ENCODE measurements around the gene GOLGA2. TPM values are rescaled to one million over a fixed set of nuclear protein-coding genes. Genes with fewer than 3 reads are reported as not detected.

Gene GOLGA2
- total and polyA plus RNA-seq, 2 donors = 18.3 to 45.0 TPM

DNA sequence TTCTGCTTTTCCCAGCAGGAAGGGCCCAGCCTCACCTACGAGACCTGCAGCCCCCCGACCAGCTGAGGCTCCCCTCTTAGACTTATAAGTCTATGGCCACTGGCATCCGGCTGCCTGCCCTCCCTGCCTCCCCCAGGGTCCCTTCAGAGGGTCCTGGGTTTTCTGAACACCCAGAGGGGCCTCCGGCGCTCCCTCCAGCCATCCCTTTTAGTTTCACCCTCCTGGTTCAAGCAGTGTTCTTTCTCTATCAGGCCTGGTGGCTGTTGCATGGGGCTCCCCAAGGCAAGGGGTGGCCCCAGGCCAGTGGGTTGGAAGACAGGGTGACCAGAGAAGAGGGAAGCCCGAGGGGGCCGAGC is 21.8 kb downstream of the GOLGA2 start:
- Histone ChIP-seq H3K27ac (ENCODE audit: low read depth in 1 of 2, low read length in 1 of 2) (no peak overlapping the region), H3K4me1 (ENCODE audit: control insufficient read depth in 2 of 2, insufficient read depth in 2 of 2, low read length in 2 of 2) (peaks cover 11 to 19% of the 10 kb centered on the region in 2 donors), H3K36me3 (ENCODE audit: control insufficient read depth in 2 of 2, insufficient read depth in 2 of 2, low read length in 1 of 2) (peaks cover 23 to 25% of the 10 kb centered on the region in 2 donors), H3K4me3 (ENCODE audit: low read length in 2 of 2) (no peak overlapping the region), H3K27me3 (ENCODE audit: control insufficient read depth in 2 of 2, insufficient read depth in 1 of 2, low read length in 1 of 2) (peaks cover 4 to 29% of the 10 kb centered on the region in 2 donors), H3K9me3 (ENCODE audit: control insufficient read depth in 2 of 2, insufficient read depth in 1 of 2, low read length in 1 of 2) (no peaks in the 10 kb centered on the region)
- DNase-seq (ENCODE audit: low read depth in 6 of 9, low spot score in 9 of 9) = no peak
- WGBS = 97% methylated on average over 7 of the region's 7 CpGs

DNA sequence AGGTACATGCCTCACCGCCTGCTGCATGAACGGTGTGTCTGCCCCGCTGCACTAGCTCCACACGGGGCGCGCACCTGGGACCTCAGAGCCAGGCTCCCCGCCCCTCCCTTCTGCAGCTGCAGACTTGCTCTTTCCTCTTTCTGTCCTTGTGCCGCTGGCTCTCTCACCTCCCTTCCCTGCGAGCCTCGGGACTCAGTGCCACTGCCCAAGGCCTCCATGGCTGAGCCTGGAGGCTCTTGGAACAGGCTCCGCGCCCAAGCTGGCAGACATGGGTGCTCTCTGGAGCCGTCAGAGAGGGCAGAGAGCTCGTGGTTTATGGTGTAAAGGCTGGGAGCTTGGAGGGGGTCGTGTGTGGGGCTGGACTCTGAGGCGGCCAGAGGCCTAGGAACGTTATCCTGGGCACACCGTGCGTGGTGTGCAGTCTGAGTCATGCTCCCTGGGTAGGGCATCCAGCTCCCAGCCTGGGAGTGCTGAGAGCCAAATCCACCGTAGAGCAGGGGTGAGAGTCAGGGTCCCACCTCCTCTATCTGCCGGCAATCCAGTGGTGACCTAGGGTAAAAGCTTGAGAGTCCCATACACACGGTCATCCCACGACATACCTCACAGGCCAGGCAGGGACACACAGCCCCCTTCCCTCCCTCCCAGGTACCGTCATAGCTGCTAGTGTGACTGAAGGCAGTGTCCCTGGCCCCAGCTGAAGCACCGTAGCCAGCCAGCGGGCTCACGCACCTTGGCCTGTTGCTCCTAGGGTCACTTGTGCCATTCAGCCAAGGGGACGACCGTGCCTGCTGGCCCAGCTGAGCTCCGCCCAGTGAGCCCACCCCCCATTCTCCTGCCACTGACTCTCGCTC is 22.4 kb downstream of the GOLGA2 start:
- Histone ChIP-seq H3K27me3 (ENCODE audit: control insufficient read depth in 2 of 2, insufficient read depth in 1 of 2, low read length in 1 of 2) (peaks cover 5 to 29% of the 10 kb centered on the region in 2 donors), H3K9me3 (ENCODE audit: control insufficient read depth in 2 of 2, insufficient read depth in 1 of 2, low read length in 1 of 2) (no peaks in the 10 kb centered on the region), H3K4me1 (ENCODE audit: control insufficient read depth in 2 of 2, insufficient read depth in 2 of 2, low read length in 2 of 2) (peaks cover 11 to 19% of the 10 kb centered on the region in 2 donors), H3K4me3 (ENCODE audit: low read length in 2 of 2) (no peak overlapping the region), H3K36me3 (ENCODE audit: control insufficient read depth in 2 of 2, insufficient read depth in 2 of 2, low read length in 1 of 2) (peaks cover 17 to 19% of the 10 kb centered on the region in 2 donors), H3K27ac (ENCODE audit: low read depth in 1 of 2, low read length in 1 of 2) (no peak overlapping the region)
- peak in 2 of 9 donors; percentile 46 to 58 for DNase-seq (ENCODE audit: low read depth in 6 of 9, low spot score in 9 of 9)
- WGBS = 88% methylated on average over 31 of the region's 31 CpGs

DNA sequence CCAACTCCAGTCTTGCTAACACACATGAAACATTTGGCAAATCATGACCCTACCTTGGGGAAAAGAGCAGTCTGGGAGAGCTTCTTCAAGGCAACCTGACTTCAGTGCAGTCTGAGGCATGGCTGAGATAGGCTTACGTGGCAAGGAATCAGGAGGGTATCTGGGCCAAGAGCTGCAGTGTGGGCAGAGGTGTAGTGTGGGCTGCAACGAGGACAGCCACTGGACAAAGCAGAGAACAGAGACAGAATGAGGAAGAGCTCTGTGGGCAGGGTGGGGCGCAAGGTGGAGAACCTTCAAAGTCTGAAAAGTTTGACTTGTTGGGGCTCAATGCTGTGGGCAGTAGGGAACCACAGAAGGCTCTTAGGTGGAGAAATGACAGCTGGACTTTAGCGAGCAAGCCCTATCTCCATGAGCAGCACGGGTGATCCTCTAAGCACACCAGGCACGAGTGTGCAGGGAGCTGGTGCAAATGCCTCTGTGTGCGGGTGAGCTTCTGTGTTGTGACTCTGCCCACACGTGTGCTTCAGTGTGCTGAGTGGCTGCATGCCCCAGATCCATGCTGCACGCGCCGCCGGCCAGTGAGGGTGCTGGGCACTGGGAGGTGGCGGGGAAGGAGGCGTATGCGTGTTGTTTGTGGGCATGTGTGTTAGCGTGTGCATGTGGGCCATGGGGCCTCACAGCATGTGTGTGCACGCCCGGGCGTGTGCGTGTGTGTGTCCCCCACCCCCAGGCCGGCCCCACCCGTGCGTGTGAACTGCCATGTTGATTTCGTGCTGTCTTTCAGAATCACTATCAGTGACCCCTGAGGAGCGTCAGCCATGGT is 23.3 kb downstream of the GOLGA2 start:
- WGBS = 96% methylated on average over 25 of the region's 25 CpGs
- DNase-seq (ENCODE audit: low read depth in 6 of 9, low spot score in 9 of 9) = no peak
- H3K27ac ChIP-seq (ENCODE audit: low read depth in 1 of 2, low read length in 1 of 2) = no peak overlapping the region

DNA sequence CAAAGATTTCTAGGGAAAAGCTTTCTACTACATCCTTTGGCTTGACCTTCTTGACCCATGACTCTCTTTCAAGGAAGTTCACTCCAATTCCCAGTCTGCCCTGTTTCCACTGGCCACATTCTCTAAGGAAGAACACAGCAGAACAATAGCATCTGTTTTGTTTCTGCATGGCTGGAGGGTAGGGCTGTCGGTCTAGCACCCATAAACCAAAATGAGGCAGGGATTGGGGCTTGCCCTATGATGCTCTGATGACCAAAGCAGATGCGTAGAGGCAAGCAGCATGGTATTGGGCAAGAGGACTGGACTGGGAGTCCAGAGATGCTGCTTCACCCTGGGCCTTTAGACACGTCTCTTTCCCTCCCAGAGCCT is 24.1 kb downstream of the GOLGA2 start:
- WGBS = 98% methylated on average over 3 of the region's 3 CpGs
- H3K9me3 ChIP-seq (ENCODE audit: control insufficient read depth in 2 of 2, insufficient read depth in 1 of 2, low read length in 1 of 2) = no peaks in the 10 kb centered on the region
- peaks cover 7 to 31% of the 10 kb centered on the region in 2 donors for H3K27me3 ChIP-seq (ENCODE audit: control insufficient read depth in 2 of 2, insufficient read depth in 1 of 2, low read length in 1 of 2)
- no peak overlapping the region for H3K4me3 ChIP-seq (ENCODE audit: low read length in 2 of 2)
- DNase-seq (ENCODE audit: low read depth in 6 of 9, low spot score in 9 of 9) = no peak
- H3K4me1 ChIP-seq (ENCODE audit: control insufficient read depth in 2 of 2, insufficient read depth in 2 of 2, low read length in 2 of 2) = peaks cover 11 to 19% of the 10 kb centered on the region in 2 donors
- H3K36me3 ChIP-seq (ENCODE audit: control insufficient read depth in 2 of 2, insufficient read depth in 2 of 2, low read length in 1 of 2) = peaks cover under 1 to 3% of the 10 kb centered on the region in 2 donors
- no peak overlapping the region for H3K27ac ChIP-seq (ENCODE audit: low read depth in 1 of 2, low read length in 1 of 2)

More for the DNA sequence above, 23.3 kb downstream of the GOLGA2 start:
- Histone ChIP-seq H3K27me3 (ENCODE audit: control insufficient read depth in 2 of 2, insufficient read depth in 1 of 2, low read length in 1 of 2) (peaks cover 7 to 29% of the 10 kb centered on the region in 2 donors), H3K4me1 (ENCODE audit: control insufficient read depth in 2 of 2, insufficient read depth in 2 of 2, low read length in 2 of 2) (peaks cover 11 to 19% of the 10 kb centered on the region in 2 donors), H3K9me3 (ENCODE audit: control insufficient read depth in 2 of 2, insufficient read depth in 1 of 2, low read length in 1 of 2) (no peaks in the 10 kb centered on the region), H3K4me3 (ENCODE audit: low read length in 2 of 2) (no peak overlapping the region), H3K36me3 (ENCODE audit: control insufficient read depth in 2 of 2, insufficient read depth in 2 of 2, low read length in 1 of 2) (peaks cover 9 to 11% of the 10 kb centered on the region in 2 donors)

DNA sequence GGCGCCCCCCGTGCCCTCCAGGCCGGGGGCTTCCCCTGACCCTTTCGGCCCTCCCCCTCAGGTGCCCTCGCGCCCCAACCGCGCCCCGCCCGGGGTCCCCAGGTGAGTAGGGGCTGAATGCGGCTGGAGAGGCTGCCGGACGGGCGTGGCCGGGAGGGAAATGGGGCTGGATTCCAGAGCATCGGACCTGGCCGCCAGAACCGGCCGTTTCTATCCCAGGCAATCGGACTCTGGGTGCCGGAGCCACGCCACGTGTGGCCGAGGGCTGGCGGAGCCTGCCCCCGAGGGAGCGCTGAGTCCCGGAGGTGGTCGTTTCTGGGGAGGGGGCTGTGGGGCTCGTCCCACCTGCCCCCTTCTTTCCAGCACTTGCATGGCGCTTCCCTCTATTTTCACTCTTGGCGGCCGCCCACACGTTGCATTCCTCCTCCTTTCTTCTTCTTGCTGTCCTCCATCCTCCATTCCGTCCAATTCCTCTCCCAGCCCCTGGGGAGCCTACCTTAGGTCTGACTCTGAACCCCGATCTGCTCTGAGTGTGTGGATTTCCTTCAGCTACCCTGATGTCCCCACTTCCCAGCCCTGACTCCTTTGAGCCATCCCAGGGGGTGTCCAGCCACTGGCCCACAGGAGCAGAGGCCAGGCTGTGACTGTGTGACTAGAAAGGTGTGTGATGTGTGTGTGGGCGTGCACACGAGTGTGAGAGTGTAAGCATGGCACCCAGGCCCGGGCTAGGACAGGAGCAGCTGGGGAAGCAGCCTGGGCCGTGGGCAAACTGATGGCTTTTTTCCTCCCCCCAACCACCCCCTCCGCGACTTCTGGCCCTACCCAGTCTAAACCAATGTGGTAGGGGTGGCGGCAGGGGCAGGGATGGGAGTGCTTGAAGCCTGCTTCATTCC is 24.7 kb downstream of the GOLGA2 start:
- Histone ChIP-seq H3K9me3 (ENCODE audit: control insufficient read depth in 2 of 2, insufficient read depth in 1 of 2, low read length in 1 of 2) (no peaks in the 10 kb centered on the region), H3K27ac (ENCODE audit: low read depth in 1 of 2, low read length in 1 of 2) (no peak overlapping the region), H3K27me3 (ENCODE audit: control insufficient read depth in 2 of 2, insufficient read depth in 1 of 2, low read length in 1 of 2) (peaks cover 7 to 34% of the 10 kb centered on the region in 2 donors), H3K36me3 (ENCODE audit: control insufficient read depth in 2 of 2, insufficient read depth in 2 of 2, low read length in 1 of 2) (peaks cover 0 to 3% of the 10 kb centered on the region in 2 donors), H3K4me3 (ENCODE audit: low read length in 2 of 2) (peak overlapping the region in 1 of 2 donors; percentile 46), H3K4me1 (ENCODE audit: control insufficient read depth in 2 of 2, insufficient read depth in 2 of 2, low read length in 2 of 2) (peaks cover 11 to 23% of the 10 kb centered on the region in 2 donors)
- 34% methylated on average over 43 of the region's 43 CpGs for WGBS
- no peak for DNase-seq (ENCODE audit: low read depth in 6 of 9, low spot score in 9 of 9)

DNA sequence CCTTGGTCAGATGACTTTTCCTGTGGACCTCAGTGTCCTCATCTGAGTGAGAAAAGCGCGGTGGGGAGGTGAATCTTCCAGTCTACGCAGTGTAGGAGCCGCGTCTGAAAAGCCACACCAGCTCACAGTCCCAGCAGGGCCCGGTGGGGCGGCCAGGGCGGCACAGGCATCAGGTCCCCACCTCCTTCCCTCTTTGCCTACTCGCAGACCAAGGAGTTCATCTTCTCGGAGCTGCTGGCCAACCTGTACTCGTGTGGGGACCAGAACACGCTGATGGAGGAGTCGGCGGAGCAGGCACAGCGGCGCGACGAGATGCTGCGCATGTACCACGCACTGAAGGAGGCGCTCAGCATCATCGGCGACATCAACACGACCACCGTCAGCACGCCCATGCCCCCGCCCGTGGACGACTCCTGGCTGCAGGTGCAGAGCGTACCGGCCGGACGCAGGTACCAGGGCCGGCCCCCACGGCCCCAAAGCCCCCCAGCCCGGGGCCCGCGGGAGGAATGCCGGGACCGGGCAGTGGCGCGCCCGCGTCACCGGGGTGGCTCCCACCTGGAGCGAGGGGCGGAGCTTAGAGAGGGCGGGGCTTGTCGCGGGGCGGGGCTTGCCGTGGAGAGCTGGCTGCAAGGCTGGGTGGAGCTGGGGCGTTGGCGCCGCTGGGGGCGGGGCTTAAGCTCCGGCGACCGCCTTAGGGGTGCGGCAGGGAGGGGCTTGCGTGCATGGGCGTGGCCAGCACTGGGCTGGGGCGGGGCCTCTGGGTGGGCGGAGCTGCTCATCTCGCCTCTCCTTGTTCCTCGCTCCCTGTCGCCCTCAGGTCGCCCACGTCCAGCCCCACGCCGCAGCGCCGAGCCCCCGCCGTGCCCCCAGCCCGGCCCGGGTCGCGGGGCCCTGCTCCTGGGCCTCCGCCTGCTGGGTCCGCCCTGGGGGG is 25.6 kb downstream of the GOLGA2 start:
- Histone ChIP-seq H3K4me3 (ENCODE audit: low read length in 2 of 2) (peak overlapping the region; percentile 18 to 46), H3K27me3 (ENCODE audit: control insufficient read depth in 2 of 2, insufficient read depth in 1 of 2, low read length in 1 of 2) (peaks cover 7 to 34% of the 10 kb centered on the region in 2 donors), H3K27ac (ENCODE audit: low read depth in 1 of 2, low read length in 1 of 2) (peak overlapping the region; percentile 11 to 33), H3K36me3 (ENCODE audit: control insufficient read depth in 2 of 2, insufficient read depth in 2 of 2, low read length in 1 of 2) (no peaks in the 10 kb centered on the region), H3K4me1 (ENCODE audit: control insufficient read depth in 2 of 2, insufficient read depth in 2 of 2, low read length in 2 of 2) (peaks cover 11 to 32% of the 10 kb centered on the region in 2 donors), H3K9me3 (ENCODE audit: control insufficient read depth in 2 of 2, insufficient read depth in 1 of 2, low read length in 1 of 2) (no peaks in the 10 kb centered on the region)
- 10% methylated on average over 81 of the region's 81 CpGs for WGBS
- peak; percentile 54 to 91 (median 82) for DNase-seq (ENCODE audit: low read depth in 6 of 9, low spot score in 9 of 9)

DNA sequence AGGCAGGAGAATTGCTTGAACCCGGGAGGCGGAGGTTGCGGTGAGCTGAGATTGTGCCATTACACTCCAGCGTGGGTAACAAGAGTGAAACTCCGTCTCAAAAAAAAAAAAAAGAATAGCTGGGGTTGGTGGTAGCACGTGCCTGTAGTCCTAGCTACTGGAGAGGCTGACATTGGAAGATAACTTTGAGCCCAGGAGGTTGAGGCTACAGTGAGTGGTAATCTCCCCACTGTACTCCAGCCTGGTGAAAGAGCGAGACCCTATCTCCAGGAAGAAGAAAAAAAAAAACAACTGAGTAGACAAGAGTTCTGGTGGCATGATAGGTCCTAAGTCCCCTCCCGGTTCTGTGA is 26.3 kb downstream of the GOLGA2 start:
- no peak for DNase-seq (ENCODE audit: low read depth in 6 of 9, low spot score in 9 of 9)
- Histone ChIP-seq H3K36me3 (ENCODE audit: control insufficient read depth in 2 of 2, insufficient read depth in 2 of 2, low read length in 1 of 2) (no peaks in the 10 kb centered on the region), H3K27me3 (ENCODE audit: control insufficient read depth in 2 of 2, insufficient read depth in 1 of 2, low read length in 1 of 2) (peaks cover 7 to 34% of the 10 kb centered on the region in 2 donors), H3K27ac (ENCODE audit: low read depth in 1 of 2, low read length in 1 of 2) (no peak overlapping the region), H3K9me3 (ENCODE audit: control insufficient read depth in 2 of 2, insufficient read depth in 1 of 2, low read length in 1 of 2) (no peaks in the 10 kb centered on the region), H3K4me1 (ENCODE audit: control insufficient read depth in 2 of 2, insufficient read depth in 2 of 2, low read length in 2 of 2) (peaks cover 12 to 38% of the 10 kb centered on the region in 2 donors), H3K4me3 (ENCODE audit: low read length in 2 of 2) (no peak overlapping the region)
- WGBS = 85% methylated on average over 8 of the region's 8 CpGs

DNA sequence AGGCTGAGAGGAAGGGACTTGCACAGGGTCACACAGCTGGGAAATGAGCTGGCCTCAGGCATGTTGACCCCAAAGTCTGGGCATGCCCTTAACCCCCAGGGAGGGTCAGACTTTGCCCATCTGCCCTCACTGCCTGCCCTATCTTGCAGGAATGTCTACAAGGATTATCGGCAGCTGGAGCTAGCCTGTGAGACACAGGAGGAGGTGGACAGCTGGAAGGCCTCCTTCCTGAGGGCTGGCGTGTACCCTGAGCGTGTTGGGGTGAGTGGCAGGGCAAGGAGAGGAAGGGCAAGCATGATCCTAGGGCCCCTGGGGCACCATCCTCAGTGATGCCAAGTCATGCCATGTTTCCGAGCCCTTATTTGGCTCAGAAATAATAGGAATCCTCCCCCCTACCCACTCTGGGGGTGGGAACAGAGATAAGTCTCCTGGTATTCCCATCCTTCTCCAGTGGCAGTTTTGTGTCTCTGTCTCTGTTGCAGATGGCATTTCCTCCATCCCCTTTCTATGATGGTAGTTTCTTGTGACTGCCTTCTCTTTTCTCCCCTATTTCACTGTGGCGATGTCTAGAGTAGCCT is 28.5 kb downstream of the GOLGA2 start:
- Histone ChIP-seq H3K27ac (ENCODE audit: low read depth in 1 of 2, low read length in 1 of 2) (no peak overlapping the region), H3K9me3 (ENCODE audit: control insufficient read depth in 2 of 2, insufficient read depth in 1 of 2, low read length in 1 of 2) (no peaks in the 10 kb centered on the region), H3K27me3 (ENCODE audit: control insufficient read depth in 2 of 2, insufficient read depth in 1 of 2, low read length in 1 of 2) (peaks cover 7 to 29% of the 10 kb centered on the region in 2 donors), H3K4me1 (ENCODE audit: control insufficient read depth in 2 of 2, insufficient read depth in 2 of 2, low read length in 2 of 2) (peaks cover 14 to 49% of the 10 kb centered on the region in 2 donors), H3K36me3 (ENCODE audit: control insufficient read depth in 2 of 2, insufficient read depth in 2 of 2, low read length in 1 of 2) (no peaks in the 10 kb centered on the region), H3K4me3 (ENCODE audit: low read length in 2 of 2) (no peak overlapping the region)
- no peak for DNase-seq (ENCODE audit: low read depth in 6 of 9, low spot score in 9 of 9)
- WGBS = 95% methylated on average over 5 of the region's 5 CpGs
